GM10248 (cell line): ENCODE measurements around the gene RBM14.

Experiments
- CTCF ChIA-PET: fragments of 300-600 bp; sonication (Branson Sonifier 250); formaldehyde crosslinking; extraction: SDS; loops from one replicate; lab custom pipeline; 2021; ENCODE audit warnings: antibody characterized with exemption; lab: Yijun Ruan, JAX
- POLR2A ChIA-PET: fragments of 350-650 bp; sonication (Branson Sonifier 250); formaldehyde crosslinking; extraction: SDS; loops from one replicate; lab custom pipeline; 2020; ENCODE audit warnings: antibody characterized with exemption; lab: Yijun Ruan, JAX
- DNase-seq: peaks from one replicate; pipeline ENCODE4 v3.0.0; 2012; ENCODE audit errors: extremely low spot score
- CTCF ChIP-seq: IDR thresholded peaks from 2 replicates; pipeline ENCODE4 v1.5.1; 2012; ENCODE audit warnings: mild to moderate bottlenecking, low read depth; ENCODE audit errors: extremely low read depth, missing control alignments, control extremely low read depth

Gene RBM14

GRCh38 chr11:66649903-66650302, 33.5 kb downstream of the RBM14 start:
- ChIA-PET CTCF (interaction anchor here (1.2 to 1.3 kb wide), 2 partner anchors 9 to 10 kb away, joined by 3 to 5 read pairs; no protein-coding TSS in a partner anchor), POLR2A (interaction anchor here (1.3 to 2.5 kb wide), 2 partner anchors 12 to 44 kb away, joined by 5 to 11 read pairs; partner anchors contain the start of gene RBM4)
- no peak for TF ChIP-seq CTCF

GRCh38 chr11:66651016-66651415, 34.6 kb downstream of the RBM14 start:
- ChIA-PET CTCF (no interaction called here), POLR2A (interaction anchor here (2.5 kb wide), 1 partner anchor 13 kb away, joined by 11 read pairs; the partner anchor contains the start of gene RBM4)
- TF ChIP-seq CTCF: no peak
- DNase-seq: no peak

More at GRCh38 chr11:66649903-66650302, 33.5 kb downstream of the RBM14 start:
- DNase-seq: no peak

GRCh38 chr11:66652651-66653050, 36.2 kb downstream of the RBM14 start:
- CTCF ChIA-PET: interaction anchor here (1.3 to 1.8 kb wide), 3 partner anchors 8 to 31 kb away, joined by 3 to 5 read pairs (median 3); no protein-coding TSS in a partner anchor
- no peak for DNase-seq
- no peak for TF ChIP-seq CTCF
- POLR2A ChIA-PET: interaction anchor here (0.6 to 2.3 kb wide), 3 partner anchors 8 to 16 kb away, joined by 3 to 10 read pairs (median 3); partner anchors contain the start of gene RBM4

- no peak for TF ChIP-seq CTCF
- CTCF ChIA-PET: interaction anchor here (1.3 to 1.8 kb wide), 4 partner anchors 8 to 32 kb away, joined by 3 to 5 read pairs (median 4); no protein-coding TSS in a partner anchor
- no peak for DNase-seq
- POLR2A ChIA-PET: interaction anchor here (1.1 to 2.3 kb wide), 3 partner anchors 15 to 215 kb away, joined by 3 to 10 read pairs (median 3); partner anchors contain the start of genes MRPL11 and RBM4
Measured at GRCh38 chr11:66653123-66653522, 36.7 kb downstream of the RBM14 start.

- no peak for DNase-seq
- ChIA-PET CTCF (interaction anchor here (0.6 to 3.7 kb wide), 4 partner anchors 10 to 251 kb away, joined by 3 to 27 read pairs (median 4); partner anchors contain the start of gene RBM4B), POLR2A (interaction anchor here (0.6 to 1.9 kb wide), 2 partner anchors 18 to 67 kb away, joined by 3 to 6 read pairs; partner anchors contain the start of genes CCDC87 and RBM4B)
- TF ChIP-seq CTCF: no peak
Measured at GRCh38 chr11:66659763-66660162, 43.3 kb downstream of the RBM14 start.

GRCh38 chr11:66663741-66664296, 47.4 kb downstream of the RBM14 start:
- ChIA-PET POLR2A (interaction anchor here (0.7 to 1.2 kb wide), 2 partner anchors 9 to 179 kb away, joined by 4 to 6 read pairs; partner anchors contain the start of gene RCE1), CTCF (interaction anchor here (0.8 to 3.3 kb wide), 5 partner anchors 9 to 225 kb away, joined by 3 to 20 read pairs (median 3); partner anchors contain the start of genes MRPL11 and RBM4B)
- no peak for TF ChIP-seq CTCF
- no peak for DNase-seq
